ENCODE results near the gene FBXO28. TPM values are rescaled to one million over a fixed set of nuclear protein-coding genes. Genes with fewer than 3 reads are reported as not detected.
"Not testable (repeated sequence)": the region's sequence is repeated elsewhere in the genome, so short reads cannot be mapped to it uniquely, and the experiment has no call there.

FBXO28 gene
- total RNA-seq, 1 donor from 2014 or later, result 31.8 TPM

DNA sequence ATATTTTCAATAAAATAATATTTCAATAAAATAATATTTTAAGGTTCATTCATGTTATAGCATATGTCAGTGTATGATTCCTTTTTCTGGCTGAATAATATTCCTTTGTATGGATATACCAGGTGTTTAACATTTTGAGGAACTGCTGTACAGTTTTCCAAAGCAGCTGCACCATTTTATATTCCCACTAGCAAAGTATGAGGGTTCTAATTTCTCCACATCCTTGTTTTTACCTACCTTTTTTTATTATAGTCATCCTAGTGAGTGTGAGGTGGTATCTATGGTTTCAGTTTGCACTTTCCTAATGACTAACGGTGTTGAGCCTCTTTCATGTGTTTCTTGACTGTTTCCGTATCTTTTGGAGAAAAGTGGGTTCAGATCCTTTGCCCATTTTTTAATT, 74.4 kb downstream of the FBXO28 start:
- no peak for DNase-seq (ENCODE audit: low spot score)

- DNase-seq (ENCODE audit: low spot score), result no peak
Measured at GRCh38 chr1:224189561-224189960, 75.7 kb downstream of the FBXO28 start.

- no peak for DNase-seq (ENCODE audit: low spot score)
Measured at GRCh38 chr1:224192082-224192788, 78.3 kb downstream of the FBXO28 start.

DNA sequence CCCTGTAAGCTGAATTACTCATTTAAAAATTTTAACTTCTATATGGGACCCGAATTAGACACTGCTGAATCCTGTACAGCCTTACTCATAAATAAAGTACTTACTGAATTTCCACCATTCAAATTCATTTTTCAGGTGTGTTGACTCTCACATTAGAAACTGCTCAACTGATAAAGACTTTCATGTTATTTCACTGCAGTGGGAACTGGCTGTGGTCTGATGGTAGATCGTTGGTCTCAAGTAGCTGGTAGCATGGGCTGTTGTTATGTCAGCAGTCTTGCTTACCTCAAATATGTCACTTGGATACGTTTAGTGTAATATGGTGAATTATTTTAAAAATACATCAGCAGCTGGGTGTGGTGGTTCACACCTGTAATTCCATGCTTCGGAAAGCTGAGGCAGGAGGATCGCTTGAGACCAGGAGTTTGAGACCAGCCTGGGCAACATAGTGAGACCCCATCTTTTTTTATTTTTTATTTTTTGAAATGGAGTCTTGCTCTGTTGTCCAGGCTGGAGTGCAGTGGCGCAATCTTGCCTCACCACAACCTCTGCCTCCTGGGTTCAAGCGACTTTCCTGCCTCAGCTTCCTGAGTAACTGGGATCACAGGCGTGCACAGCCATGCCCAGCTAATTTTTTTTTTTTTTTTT, 79.5 kb downstream of the FBXO28 start:
- DNase-seq (ENCODE audit: low spot score), result no peak

DNA sequence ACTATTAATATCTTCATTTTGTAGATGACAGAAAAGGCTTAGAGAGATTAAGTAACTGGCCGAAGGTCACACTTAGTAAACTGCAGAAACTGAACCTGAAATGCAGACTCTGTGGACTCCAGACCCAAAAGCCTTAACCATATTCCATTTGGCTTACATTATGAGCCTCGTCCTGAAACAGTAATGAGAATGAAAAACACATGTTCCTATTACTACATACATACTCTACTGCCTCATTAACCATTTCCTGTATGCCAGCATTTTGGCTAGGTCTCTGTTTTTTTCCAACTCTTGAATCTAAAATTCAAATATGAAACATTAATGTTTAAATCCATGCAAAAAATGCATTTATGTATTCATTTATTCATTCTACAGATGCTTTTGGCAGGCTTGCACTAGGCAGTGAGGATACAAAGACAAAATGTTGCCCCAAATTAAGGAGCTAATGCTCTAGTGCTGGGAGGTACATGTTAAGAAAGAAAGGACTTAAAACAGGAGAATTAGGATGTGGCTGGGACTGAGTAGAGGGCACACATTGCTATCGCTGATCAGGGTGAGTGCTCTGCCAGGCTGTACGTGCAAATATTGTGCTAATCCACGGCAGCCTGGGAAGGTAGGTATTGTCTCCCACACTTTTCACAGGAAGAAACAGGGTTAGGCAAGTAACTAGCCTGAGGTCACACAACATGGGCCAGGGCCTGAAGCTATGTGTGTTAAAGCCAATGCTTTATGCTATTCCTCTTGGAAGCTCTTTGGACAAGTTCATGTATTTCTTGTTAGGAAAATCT, 83.1 kb downstream of the FBXO28 start:
- DNase-seq (ENCODE audit: low spot score), result no peak

DNA sequence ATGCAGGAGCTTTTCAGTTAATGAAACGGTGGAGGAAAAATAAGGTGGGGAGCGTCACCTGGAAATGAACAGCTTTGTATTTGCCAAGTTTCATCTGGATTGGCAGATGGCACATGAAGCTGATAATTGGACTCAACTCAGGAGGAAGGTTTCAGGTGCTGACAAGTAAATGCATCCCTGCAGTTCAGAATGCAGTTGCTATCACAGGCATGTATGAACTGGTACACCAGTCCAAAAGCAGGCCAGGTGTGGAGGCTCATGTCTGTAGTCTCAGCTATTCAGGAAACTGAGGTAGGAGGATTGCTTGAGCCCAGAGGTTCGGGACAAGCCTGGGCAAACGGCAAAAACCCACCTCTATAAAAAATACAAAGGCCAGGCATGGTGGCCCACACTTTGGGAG, 84.7 kb downstream of the FBXO28 start:
- DNase-seq (ENCODE audit: low spot score), result no peak

DNA sequence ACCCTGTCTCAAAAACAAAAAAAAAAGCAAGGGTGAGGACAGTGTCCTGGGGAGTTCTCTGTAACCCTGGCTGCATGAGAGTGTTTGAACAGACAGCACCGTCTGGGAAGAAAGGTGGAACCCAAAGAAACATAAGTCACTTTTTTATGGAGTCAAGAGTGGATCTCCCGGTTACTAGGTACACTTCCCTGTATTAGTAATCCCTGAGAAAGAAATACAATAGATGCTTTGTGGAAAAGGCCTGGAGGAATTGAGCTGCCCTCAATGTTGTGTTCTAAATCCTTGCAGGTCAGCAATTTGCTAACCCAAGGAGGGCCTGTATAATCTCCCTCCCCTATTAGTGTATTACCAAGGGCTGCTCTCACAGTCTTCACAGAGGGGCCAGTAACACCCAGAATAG, 85.8 kb downstream of the FBXO28 start:
- no peak for DNase-seq (ENCODE audit: low spot score)

- no peak for DNase-seq (ENCODE audit: low spot score)
Measured at GRCh38 chr1:224201383-224201782, 87.5 kb downstream of the FBXO28 start.

GRCh38 chr1:224201853-224202252, 87.9 kb downstream of the FBXO28 start:
- no peak for DNase-seq (ENCODE audit: low spot score)

DNA sequence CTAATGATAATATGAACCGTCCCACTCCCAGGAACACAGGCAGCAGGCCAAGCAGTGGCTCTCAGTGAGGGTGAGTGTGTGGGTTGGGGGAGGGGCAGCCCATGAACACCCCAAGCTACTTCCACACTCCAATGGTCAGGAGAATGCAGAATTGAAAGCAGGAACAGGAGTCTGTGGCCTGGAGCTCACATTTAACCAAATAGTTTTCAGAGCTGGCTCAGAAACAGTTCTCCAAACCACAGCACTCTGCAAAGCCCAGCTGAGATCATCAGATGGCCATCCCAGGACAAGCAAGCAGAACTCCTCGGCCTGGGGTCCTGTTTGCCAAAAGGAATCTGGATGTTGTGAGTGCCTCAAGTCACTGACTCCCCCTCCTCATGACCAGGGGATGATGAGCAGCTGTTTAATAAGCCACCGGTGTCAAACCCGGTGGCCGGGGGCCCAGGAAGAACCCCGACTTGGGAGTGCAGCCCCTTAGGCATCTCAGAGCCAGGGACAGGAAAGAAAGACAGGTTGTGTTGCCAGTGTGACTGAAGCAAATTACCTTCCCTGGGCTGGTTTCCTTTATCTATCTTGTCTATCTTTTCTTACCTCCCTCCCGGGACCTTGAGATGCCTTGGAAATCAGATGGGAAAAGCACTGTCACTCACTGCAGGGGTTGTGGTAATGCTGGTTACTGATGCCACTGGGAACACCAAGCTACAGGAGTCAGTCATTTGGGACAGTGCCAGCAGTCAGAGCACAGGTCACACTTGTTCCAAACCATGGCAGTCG, 89.5 kb downstream of the FBXO28 start:
- no peak for DNase-seq (ENCODE audit: low spot score)

DNA sequence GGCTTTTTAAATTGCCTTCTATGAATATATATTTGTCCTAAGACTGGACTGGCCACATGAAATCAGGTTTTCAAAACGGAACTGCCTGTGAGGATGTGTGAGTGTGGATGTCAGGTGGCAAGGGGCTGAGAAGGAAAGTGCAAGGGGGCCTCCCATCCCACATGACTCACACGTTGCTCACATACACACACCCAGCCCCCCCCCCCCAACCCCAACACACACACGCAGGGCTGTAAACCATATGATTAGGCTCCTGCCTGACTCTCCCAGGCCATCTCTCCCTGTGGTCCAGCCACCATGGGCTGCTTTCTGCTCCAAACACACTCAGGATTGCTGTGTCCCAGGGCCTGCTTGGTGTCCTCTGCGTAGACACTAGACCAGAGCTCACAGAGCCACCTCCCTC, 91.5 kb downstream of the FBXO28 start:
- DNase-seq (ENCODE audit: low spot score), result no peak

DNA sequence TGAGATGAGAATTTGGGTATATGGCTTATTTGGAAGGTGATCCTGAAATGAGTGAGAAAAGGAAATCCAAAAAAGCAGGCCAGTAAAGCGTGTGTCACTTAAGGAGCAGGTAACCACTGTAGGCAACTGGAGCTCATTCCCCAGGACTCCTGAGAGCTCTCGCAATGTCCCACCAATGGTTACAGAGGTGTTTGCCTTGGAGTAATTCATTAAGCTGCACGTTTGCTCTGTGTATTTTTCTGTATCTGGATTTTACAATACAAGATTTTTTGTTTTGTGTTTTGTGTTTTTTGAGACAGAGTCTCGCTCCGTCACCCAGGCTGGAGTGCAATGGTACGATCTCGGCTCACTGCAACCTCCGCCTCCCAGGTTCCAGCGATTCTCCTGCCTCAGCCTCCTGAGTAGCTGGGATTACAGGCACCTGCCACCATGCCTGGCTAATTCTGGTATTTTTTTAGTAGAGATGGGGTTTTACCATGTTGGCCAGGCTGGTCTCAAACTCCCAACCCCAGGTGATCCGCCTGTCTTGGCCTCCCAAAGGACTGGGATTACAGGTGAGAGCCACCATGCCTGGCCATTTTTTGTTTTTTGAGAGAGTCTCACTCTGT, 92.1 kb downstream of the FBXO28 start:
- DNase-seq (ENCODE audit: low spot score), result not testable (repeated sequence)

- DNase-seq (ENCODE audit: low spot score), result no peak
Measured at GRCh38 chr1:224211206-224211962, 97.5 kb downstream of the FBXO28 start.

Other genes starting within 250 kb of the FBXO28 start
- gene DEGS1, start 69.1 kb downstream of the FBXO28 start, total RNA-seq, result 30.9 TPM
- gene NVL, start 216.1 kb downstream of the FBXO28 start, total RNA-seq, result 35.7 TPM
- 53.8 TPM for gene CNIH4, start 242.8 kb downstream of the FBXO28 start, total RNA-seq